H54 (cell line): ENCODE results near the gene PTTG1IP.
"Not testable (repeated sequence)": the region's sequence is repeated elsewhere in the genome, so short reads cannot be mapped to it uniquely, and the experiment has no call there.

Experiments
- DNase-seq: peaks from one replicate; pipeline ENCODE4 v3.0.0; 2011; ENCODE audit warnings: low spot score, mixed read lengths; ENCODE audit not compliant: insufficient read length
- FAIRE-seq: peaks from 3 replicates; lab custom pipeline; 2011; peaks lifted over from hg19 to GRCh38; lab: Jason Lieb, UNC
- POLR2A ChIP-seq: IDR thresholded peaks from 2 replicates; pipeline ENCODE4 v1.6.1; 2011; ENCODE audit warnings: low read depth, mild to moderate bottlenecking, low read length

The PTTG1IP gene

DNA sequence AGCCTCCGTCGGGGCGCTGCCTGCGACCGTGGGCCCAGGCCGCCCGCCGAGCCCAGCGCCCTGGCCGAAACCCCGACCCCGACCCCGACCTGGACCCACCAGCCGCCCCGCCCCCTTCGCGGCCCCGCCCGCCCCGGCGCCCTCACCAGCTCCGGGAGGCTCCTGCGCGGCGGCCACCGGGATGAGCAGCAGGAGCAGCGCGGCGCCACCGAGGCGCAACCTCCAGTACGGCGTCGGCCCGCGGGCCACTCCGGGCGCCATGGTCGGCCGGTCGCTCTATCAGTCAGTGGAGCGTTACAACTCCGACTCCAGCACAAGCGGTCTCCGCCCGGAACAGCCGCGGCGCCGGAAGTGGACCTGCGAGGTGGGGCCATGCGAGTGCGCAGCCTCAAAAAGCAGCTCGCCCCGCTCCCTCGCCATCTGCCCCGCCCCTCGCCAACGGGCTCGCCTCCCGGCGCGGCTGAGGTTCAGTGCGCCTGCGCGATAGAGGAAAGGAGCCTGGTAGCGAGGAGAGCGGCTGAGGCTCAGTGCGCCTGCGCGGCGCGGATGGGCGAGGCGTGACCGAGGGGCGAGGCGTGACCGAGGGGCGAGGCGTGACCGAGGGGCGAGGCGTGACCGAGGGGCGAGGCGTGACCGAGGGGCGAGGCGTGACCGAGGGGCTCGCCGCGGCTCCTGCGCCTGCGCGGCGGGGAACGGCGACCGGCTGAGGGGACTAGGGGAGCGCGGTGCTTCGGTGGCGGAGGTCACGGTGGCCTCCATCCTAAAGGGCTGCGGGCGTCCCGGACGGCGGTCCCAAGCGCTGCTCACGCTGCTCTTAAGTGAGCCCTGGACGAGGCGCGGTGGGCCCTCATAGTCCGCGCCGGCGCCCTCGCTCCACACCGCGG is at the start of gene PTTG1IP:
PTTG1IP (minus strand) TSS at position 335 of the 884 bp plus-strand sequence; CDS start at position 261, 74 bp downstream.
- FAIRE-seq = no peak

GRCh38 chr21:44921928-44922327 is 48.4 kb upstream of the PTTG1IP start:
- DNase-seq = no peak
- TF ChIP-seq POLR2A = no peak
- no peak for FAIRE-seq

More for the DNA sequence above, at the start of gene PTTG1IP:
- TF ChIP-seq POLR2A = peak; percentile 93
- DNase-seq = peak; percentile 100

DNA sequence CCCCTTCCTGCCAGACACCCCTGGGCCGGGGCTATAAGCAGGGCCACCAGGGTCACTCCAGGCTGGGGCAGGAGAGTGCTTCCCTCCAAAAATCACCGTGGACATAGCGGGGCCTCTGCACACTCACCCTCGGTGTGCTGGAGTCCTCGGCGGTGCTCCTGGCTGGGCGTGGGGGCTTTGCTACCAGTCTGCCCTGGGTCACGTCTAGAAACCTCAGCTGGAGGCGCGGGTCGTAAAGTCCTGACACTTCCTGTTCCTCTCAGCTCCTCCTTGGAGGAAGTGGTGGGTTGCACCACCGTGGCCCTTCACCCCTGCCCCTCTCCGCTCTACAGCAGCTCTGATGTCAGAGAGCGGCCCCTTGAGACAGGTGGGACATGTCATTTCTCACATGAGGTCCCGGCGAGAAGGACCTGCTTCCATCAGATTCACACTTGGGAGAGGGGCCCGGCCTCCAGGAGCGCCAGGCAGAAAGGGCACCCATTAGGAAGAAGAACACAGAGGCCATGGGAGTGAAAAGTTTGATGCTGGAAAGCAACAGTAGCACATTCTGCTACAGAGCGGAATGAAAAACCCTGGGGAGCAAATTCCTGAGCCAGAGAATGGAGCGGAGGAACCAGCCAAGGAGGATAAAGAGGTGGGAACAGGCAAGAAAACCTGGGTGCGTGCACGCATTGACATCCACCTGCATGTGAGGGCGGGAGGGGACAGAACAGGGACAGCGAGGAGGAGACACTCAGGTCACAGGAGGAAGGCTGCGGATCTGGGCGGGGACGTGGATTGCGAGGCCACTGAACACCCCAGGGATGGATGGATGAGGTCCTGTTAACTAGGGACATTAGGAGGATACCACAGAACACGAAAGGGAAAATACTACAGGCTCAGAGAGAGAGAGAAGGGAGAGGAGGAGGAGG is 47.5 kb upstream of the PTTG1IP start, which contains the start of gene ITGB2:
ITGB2 (minus strand) TSS at position 206 of the 911 bp plus-strand sequence. CDS start 10,117 bp downstream, outside the sequence.
- FAIRE-seq (no peak), DNase-seq (no peak)
- no peak for TF ChIP-seq POLR2A

GRCh38 chr21:44919913-44920693 is 46.6 kb upstream of the PTTG1IP start:
- no peak for FAIRE-seq
- no peak for TF ChIP-seq POLR2A
- DNase-seq = no peak

- TF ChIP-seq POLR2A = no peak
- FAIRE-seq = no peak
- no peak for DNase-seq
These were observed 45.8 kb upstream of the PTTG1IP start for GRCh38 chr21:44919111-44919912.

DNA sequence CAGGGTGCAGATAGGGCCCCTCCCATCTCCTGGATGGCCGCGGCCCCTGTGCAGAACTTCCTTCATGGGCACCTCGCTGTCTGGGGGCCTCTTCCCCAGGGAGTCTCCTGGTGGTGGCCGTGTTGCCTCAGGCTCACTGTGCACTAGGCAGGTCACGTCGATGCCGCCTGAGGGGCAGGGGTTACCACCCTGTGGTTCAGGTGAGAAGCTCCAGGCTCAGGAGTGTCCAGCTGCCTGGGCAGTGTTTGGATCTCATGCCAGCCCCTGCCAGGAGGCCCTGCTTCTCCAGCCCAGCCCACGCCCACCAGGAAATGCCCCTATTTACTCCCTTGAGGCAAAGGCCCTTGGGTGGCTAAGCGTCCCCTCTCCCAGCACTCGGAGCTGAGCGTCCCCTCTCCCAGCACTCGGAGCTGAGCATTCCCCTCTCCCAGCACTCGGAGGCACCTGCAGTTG is 45.1 kb upstream of the PTTG1IP start:
- FAIRE-seq (no peak), DNase-seq (no peak)

GRCh38 chr21:44918107-44918470 is 44.6 kb upstream of the PTTG1IP start:
- no peak for TF ChIP-seq POLR2A
- FAIRE-seq = no peak
- DNase-seq = no peak

More for the DNA sequence above, 45.1 kb upstream of the PTTG1IP start:
- no peak for TF ChIP-seq POLR2A

GRCh38 chr21:44917446-44918106 is 44.1 kb upstream of the PTTG1IP start:
- DNase-seq (no peak), FAIRE-seq (no peak)
- TF ChIP-seq POLR2A = no peak

- DNase-seq = no peak
- FAIRE-seq = no peak
- TF ChIP-seq POLR2A = no peak
These were observed 43.5 kb upstream of the PTTG1IP start for GRCh38 chr21:44916965-44917364.

- DNase-seq (no peak), FAIRE-seq (no peak)
- TF ChIP-seq POLR2A = no peak
These were observed 40.8 kb upstream of the PTTG1IP start for GRCh38 chr21:44914176-44914874.

DNA sequence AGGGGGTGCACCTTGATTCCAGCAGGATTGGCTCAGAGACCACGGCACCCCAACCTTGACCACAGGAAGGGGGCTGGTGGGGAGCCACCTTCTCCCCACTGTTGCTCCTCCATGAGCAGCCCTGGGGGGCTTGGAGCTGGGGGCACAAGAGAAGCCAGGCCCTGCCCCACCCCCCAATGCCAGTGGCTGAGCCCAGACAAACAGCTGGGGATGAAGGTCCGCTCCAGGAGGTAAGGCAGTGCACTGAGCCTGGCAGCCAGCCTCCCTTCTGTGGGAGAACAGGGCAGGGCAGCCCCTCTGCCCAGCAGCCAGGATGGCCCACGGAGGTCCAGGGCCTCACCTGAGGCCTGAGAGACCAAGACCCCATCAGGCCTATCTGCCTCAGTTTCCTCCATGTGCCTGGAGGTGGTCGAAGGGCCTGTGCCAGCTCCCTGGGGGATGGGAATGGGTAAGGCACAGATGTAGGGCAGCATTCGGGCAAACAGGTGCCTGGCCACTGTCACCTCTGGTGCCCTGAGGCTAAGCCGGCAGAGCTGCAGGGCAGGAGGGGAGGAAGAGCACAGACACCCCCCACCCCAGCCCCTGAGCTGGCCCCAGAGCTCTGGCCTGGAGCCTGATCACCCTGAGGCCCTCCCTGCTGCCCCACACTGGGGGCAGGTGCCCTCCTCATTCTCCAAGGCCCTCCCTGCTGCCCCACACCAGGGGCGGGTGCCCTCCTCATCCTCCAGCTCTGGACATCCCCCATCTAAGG is 40.1 kb upstream of the PTTG1IP start:
- no peak for FAIRE-seq
- no peak for TF ChIP-seq POLR2A
- DNase-seq = no peak

- not testable (repeated sequence) for DNase-seq, FAIRE-seq
These were observed 39.3 kb upstream of the PTTG1IP start for GRCh38 chr21:44912506-44913412.
